ENCODE measurements around the gene CFAP43.

DNA sequence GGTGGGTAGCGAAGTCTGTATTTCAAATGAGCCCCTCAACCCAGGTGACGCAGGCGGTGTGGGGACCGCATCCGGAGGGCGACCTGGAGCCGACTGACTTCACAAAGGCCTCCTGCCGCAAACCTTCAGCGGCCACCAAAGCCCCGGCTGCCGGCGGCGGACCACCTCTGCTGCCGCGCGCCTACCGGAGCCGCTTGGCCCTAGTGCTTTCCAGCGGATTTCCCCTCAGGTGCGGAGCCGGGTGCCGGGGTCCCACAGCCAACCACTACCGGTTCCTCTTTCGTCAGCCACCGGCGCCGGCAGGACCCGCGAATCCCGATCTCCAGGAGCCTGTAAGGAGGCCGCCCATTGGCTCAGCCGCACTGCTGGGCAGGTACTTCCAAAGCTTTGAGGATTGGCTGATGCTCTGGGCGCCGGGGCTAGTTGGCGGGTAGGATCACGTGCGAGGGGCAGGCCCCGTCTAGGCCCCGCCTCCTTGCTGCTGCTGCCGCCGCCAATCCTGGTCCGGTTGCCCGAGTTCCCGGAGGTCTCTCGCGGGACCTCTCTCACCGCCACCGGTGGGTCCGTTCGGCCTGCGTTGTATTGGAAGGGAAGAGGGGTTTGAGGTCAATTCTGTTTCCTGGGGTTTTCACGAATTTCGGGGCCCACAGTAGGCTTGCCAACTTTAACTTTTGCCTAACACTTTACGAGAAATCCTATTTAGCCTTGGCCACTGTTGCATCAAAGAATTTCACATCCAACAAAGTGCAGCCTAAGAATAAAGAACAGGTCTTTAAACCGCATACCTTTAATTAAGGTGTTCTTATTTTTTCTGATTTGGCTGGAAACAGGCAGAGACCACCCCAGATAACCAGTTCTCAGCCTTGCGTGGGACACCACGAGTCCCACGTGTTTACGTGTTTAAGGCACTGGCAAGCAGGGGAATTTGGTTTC lies 36.8 kb upstream of the CFAP43 start, which contains the start of gene GSTO2:
- peak; percentile 87 for TF ChIP-seq POLR2A (IDR thresholded peaks at IDR 0.05; ENCODE audit: low read depth, low read length)
- peak; percentile 67 for TF ChIP-seq TAF1 (IDR thresholded peaks at IDR 0.05; ENCODE audit: low read depth, low read length)
- peak; percentile 89 for TF ChIP-seq POLR2AphosphoS5 (IDR thresholded peaks at IDR 0.05; ENCODE audit: low read depth, low read length)
- no peak for TF ChIP-seq PAX5 (IDR thresholded peaks at IDR 0.05; ENCODE audit: insufficient read depth, low read length, severe bottlenecking)
- peak; percentile 72 for TF ChIP-seq SPI1 (IDR thresholded peaks at IDR 0.05; ENCODE audit: low read depth, low read length)
- peak; percentile 64; the same call in 1 of the 2 replicates for TF ChIP-seq POU2F2 (IDR thresholded peaks at IDR 0.05; ENCODE audit: low read depth, low read length)
